ENCODE data around the gene DOK7. TPM values are rescaled to one million over a fixed set of nuclear protein-coding genes. Genes with fewer than 3 reads are reported as not detected.

The DOK7 gene
- total RNA-seq, 2 donors from 2014 or later: 0.80 to 1.5 TPM

DNA sequence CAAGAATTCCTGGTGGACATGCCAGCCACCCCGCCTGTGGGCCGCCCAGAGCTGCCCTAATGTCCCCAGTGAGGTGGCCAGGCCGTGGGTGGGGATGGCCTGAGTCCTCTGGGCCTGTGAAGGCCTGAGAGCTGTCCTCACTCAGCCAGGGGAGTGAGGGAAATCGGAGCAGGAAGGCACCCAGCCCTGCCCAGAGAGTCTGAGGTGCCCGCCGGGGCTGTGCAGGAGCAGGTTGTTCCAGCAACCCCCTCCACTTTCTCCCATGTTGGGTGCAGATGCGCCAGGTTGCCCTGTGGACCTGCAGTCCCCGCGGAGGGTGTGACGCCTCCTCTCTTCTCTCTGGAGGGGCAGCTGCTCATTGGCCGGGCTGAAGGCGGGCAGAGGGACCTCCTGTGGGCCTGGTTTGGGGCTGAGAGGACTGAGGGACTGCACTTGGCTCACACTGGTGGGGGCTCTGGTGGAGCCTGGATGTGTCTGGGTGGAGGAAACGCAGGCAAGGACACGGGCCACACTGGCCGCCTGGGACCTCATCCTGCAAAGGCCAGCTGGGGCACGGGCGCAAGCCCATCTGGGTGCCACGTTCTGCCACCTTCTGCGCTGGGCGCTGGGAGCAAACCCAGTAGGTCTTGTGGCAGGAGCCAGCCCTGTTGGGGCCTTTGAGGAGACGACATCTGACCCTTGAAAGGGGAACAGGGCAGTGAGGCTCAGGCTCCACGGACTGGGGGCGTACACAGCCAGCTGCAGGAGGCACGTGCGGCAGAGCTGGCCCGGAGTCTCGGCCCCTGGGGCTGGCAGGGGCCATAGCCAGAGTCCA lies 14.0 kb downstream of the DOK7 start:
- no peaks in the 10 kb centered on the region for H3K4me1 ChIP-seq
- H3K27me3 ChIP-seq: no peaks in the 10 kb centered on the region
- intact Hi-C loops (cut with DNase I): no loop called here
- H3K9ac ChIP-seq (ENCODE audit: low read depth in 2 of 2, low read length in 2 of 2): no peak overlapping the region
- H3K4me3 ChIP-seq: no peak overlapping the region
- no peak overlapping the region for H3K27ac ChIP-seq
- no peak for DNase-seq
- H3K9me3 ChIP-seq: no peaks in the 10 kb centered on the region
- TF ChIP-seq, protein P1, sequence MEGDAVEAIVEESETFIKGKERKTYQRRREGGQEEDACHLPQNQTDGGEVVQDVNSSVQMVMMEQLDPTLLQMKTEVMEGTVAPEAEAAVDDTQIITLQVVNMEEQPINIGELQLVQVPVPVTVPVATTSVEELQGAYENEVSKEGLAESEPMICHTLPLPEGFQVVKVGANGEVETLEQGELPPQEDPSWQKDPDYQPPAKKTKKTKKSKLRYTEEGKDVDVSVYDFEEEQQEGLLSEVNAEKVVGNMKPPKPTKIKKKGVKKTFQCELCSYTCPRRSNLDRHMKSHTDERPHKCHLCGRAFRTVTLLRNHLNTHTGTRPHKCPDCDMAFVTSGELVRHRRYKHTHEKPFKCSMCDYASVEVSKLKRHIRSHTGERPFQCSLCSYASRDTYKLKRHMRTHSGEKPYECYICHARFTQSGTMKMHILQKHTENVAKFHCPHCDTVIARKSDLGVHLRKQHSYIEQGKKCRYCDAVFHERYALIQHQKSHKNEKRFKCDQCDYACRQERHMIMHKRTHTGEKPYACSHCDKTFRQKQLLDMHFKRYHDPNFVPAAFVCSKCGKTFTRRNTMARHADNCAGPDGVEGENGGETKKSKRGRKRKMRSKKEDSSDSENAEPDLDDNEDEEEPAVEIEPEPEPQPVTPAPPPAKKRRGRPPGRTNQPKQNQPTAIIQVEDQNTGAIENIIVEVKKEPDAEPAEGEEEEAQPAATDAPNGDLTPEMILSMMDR (IDR thresholded peaks at IDR 0.05): no peak
- no peaks in the 10 kb centered on the region for H3K36me3 ChIP-seq

DNA sequence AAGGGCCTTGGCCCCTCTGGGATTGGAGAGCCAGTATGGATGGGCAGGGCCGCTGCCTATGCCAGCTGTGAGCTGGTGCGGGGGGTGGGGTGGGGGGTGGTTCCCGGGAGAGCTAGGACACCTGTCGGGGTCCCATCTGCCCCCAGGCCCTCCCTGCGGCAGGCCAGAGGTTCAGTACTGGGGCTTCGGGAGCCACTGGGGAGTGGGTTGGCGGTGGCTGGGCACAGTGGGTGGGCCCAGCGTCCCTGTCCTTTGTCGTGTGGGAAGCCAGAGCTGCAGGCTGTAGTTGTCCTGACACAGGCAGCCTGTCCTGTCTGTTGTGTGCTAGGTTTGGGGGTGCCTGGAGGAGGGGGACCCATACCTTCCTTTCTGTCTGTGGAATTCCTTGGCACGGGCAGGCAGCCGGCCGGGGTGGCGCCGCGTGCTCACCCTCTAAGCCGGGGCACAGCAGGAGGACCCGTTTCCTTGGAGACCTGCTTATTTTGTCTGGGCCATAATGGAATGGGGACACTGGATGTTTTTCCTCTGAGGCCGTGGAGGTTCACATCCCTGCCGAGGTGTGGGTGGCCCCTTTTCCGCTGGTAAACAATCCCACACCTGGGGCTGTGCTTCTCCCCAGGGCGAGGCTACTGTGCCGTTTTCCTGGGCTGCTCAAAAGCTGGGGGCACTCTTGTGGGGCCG lies 14.8 kb downstream of the DOK7 start:
- Histone ChIP-seq H3K4me1 (no peaks in the 10 kb centered on the region), H3K27me3 (no peaks in the 10 kb centered on the region), H3K9ac (ENCODE audit: low read depth in 2 of 2, low read length in 2 of 2) (no peak overlapping the region), H3K9me3 (no peaks in the 10 kb centered on the region), H3K4me3 (no peak overlapping the region), H3K27ac (no peak overlapping the region), H3K36me3 (no peaks in the 10 kb centered on the region)
- TF ChIP-seq, protein P1 (IDR thresholded peaks at IDR 0.05): no peak
- DNase-seq: no peak
- intact Hi-C loops (cut with DNase I): no loop called here

DNA sequence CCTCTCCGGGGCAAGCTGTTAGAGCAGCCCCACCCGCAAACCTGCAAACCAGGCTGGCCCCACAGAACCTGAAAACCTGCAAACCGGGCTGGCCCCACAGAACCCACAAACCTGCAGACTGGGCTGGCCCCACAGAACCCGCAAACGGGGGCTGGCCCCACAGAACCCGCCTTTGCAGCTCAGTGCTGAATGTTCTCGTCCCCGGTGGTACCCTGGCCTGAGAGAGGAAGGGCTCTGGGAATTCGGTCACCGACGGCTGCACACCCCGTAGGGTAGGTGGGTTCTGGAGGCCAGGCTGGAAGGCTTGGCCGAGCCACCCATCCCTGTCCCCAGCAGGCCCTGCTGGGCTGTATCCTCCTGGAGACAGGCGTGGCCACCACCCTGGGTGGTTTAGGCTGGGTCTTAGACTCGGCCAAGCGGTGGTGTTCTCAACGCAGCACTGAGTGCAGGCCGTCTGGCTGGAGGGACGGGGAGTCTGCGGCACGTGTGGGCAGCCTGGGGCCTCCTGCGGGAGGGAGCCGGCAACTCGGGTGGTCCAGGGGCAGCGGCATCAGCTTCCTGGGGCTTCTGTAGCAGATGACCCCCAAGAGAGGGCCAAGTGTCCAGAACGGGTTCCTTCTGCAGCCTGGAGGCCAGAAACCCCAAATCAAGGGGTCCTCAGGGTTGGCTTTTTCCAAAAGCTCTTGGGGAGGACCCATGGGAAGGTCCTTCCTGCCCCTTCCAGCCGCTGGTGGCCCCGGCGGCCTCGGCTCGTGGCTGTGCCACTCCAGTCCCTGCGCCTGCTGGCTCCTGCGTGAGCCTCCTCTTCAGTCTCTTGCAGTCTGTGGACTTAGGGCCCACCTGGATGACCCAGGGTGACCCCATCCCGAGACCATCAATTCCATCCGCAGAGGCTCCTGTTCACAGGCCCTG lies 15.6 kb downstream of the DOK7 start:
- no peaks in the 10 kb centered on the region for H3K9me3 ChIP-seq
- H3K9ac ChIP-seq (ENCODE audit: low read depth in 2 of 2, low read length in 2 of 2): no peak overlapping the region
- no peak overlapping the region for H3K27ac ChIP-seq
- no peaks in the 10 kb centered on the region for H3K4me1 ChIP-seq
- no peak for DNase-seq
- peaks cover under 1% of the 10 kb centered on the region for H3K27me3 ChIP-seq
- no peak overlapping the region for H3K4me3 ChIP-seq
- intact Hi-C loops (cut with DNase I): no loop called here
- TF ChIP-seq, protein P1 (IDR thresholded peaks at IDR 0.05): no peak
- H3K36me3 ChIP-seq: no peaks in the 10 kb centered on the region

DNA sequence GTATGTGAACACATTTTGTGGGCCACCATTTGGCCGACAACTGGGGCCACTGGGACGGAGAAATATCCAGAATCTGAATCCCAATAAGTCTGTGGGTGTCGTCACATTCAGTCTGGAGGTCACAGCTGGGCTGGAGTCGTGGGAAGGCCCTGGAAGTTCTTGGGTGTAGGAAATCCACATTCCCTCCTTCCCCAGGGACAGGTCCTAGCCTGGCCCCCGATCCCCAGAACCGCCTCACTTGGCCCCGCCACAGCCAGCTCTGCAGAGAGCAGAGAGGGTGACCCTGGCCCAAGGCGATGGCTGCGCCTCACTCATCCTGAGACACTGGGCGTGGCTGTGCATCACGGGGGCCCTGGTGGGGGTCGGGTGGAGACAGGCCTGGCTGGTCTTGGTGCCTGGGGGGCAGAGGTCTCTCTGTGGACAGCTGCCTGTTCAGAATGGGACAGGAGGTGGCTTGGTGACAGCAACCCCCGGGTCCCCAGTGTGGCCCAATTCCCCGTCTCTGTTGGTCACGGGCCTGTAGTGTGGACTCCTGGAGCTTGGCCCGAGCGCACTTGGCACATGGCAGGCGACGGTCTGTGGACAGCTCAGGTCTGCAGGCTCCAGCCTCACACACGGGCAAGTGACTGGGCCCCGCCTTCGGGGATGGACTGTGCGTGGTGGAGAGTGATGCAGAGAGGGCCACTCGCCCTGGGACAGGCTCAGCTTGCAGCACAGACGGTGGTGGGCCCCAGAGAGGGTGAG lies 16.4 kb downstream of the DOK7 start:
- Histone ChIP-seq H3K4me3 (no peak overlapping the region), H3K27ac (no peak overlapping the region), H3K9me3 (no peaks in the 10 kb centered on the region), H3K27me3 (peaks cover 8% of the 10 kb centered on the region), H3K36me3 (no peaks in the 10 kb centered on the region), H3K4me1 (peaks cover 5% of the 10 kb centered on the region), H3K9ac (ENCODE audit: low read depth in 2 of 2, low read length in 2 of 2) (no peak overlapping the region)
- intact Hi-C loops (cut with DNase I): no loop called here
- DNase-seq: no peak
- TF ChIP-seq, protein P1 (IDR thresholded peaks at IDR 0.05): no peak
